Left lung (tissue), 10 donors: ENCODE measurements around the gene STARD7. TPM values are rescaled to one million over a fixed set of nuclear protein-coding genes. Genes with fewer than 3 reads are reported as not detected.

Experiments
- ATAC-seq: fragments of 200-7000 bp; cut with Tn5 transposase; one replicate; pipeline ENCODE4 v1.9.1; 2020; ENCODE audit warnings: moderate library complexity
- DNase-seq, 4 donors: peaks; one replicate each; pipeline ENCODE4 v3.0.0-alpha.2; 2013 to 2020
- H3K27ac ChIP-seq, 2 donors: fragments of 200-600 bp; sonication (generic) in 1 of 2; one replicate each; pipeline versions ENCODE4 v1.5.0 to v1.8.0; 2020 to 2021
- H3K27me3 ChIP-seq, 2 donors: fragments of 200-600 bp; sonication (generic) in 1 of 2; one replicate each; pipeline versions ENCODE4 v1.5.0 to v1.8.0; 2020 to 2021
- H3K36me3 ChIP-seq, 2 donors: fragments of 200-600 bp; sonication (generic) in 1 of 2; one replicate each; pipeline versions ENCODE4 v1.5.0 to v1.8.0; 2020 to 2021
- H3K4me1 ChIP-seq, 2 donors: fragments of 200-600 bp; one replicate each; pipeline ENCODE4 v1.8.0; 2021
- H3K4me3 ChIP-seq, 2 donors: fragments of 200-600 bp; sonication (generic) in 1 of 2; one replicate each; pipeline versions ENCODE4 v1.5.0 to v1.8.0; 2020 to 2021; ENCODE audit warnings: mild to moderate bottlenecking in 1 of 2
- H3K9me3 ChIP-seq, 2 donors: fragments of 200-600 bp; sonication (generic) in 1 of 2; one replicate each; pipeline versions ENCODE4 v1.5.0 to v1.8.0; 2020 to 2021
- intact Hi-C, 2 donors: fragments of 100-400 bp; cut with DNase I; formaldehyde crosslinking; loops; one replicate each; pipeline versions ENCODE4 v1.11.2 to v1.14.2; 2022
- polyA plus RNA-seq, 6 donors: library from polyadenylated mRNA; unstranded; fragments of 120-200 nt; gene quantifications; one replicate each; pipeline ENCODE4 v1.2.1, GENCODE V29; 2013; ENCODE audit not compliant: insufficient read length in 6 of 6
- total RNA-seq, 2 donors: library from RNA; stranded (reverse); fragmentation: NEBNext Ultra II Directional; extraction: Animal tissue kit (Norgen Biotek cat#: 25700); gene quantifications; one replicate each; pipeline ENCODE4 v1.2.1, GENCODE V29; 2021
- TF ChIP-seq, protein P1 (sequence below), 2 donors: fragments of 200-600 bp; sonication (generic) in 1 of 2; IDR thresholded peaks; one replicate each; pipeline versions ENCODE4 v1.5.0 to v1.8.0; 2021; ENCODE audit warnings: antibody characterized with exemption in 2 of 2
- donor health status: DM: no; HTN: yes; CAD: no.
- donor health status: DM: no; HTN: no; CAD: no.

The STARD7 gene
- total and polyA plus RNA-seq, 8 donors: 99.2 to 142 (median 112) TPM

DNA sequence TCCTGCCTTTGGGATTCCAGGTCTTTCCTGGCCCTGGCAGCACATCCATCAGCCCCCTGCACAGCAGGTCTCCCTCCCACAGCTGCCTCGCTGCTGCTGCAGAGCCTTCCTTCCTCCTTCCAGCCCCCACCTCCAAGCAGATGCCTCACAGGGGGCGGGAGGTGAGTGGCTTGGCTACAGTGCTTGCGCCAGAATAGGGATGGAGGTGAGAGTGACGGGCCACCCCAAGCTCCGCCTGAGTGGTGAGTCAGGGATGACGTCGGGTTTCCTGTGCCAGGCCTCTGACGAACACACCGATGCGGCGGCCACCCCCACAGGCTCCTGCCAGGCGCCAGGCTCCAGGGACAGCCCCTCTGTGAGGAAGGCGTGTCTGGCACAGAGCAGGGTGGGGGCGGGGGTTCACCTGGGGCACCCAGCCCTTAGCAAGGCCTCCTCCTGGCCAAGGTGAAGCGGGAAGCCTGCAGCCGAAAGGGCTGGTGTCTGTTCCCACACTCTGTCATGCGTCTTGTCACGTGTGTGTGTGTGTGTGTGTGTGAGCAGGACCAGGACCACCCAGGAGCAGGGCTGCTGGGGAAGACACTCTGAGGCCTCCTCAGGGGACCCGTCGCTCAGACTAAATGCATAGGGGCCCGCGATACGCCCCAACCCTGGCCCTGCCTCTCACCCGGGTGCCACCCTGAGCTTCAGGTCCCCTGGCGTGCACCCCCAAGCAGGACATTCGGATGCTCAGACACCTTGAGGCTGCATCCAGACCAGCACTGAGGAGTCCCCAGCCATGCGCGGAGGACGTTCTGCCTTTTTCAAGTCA lies 60.0 kb downstream of the STARD7 start:
- Histone ChIP-seq H3K9me3 (no peaks in the 10 kb centered on the region), H3K27me3 (peaks cover 0 to 11% of the 10 kb centered on the region in 2 donors), H3K4me1 (peaks cover 7 to 49% of the 10 kb centered on the region in 2 donors), H3K36me3 (no peaks in the 10 kb centered on the region), H3K4me3 (no peak overlapping the region), H3K27ac (peak overlapping the region in 1 of 2 donors; percentile 34)
- DNase-seq (peak; percentile 38 to 92 (median 88)), ATAC-seq (peak; percentile 53)
- TF ChIP-seq, protein P1, sequence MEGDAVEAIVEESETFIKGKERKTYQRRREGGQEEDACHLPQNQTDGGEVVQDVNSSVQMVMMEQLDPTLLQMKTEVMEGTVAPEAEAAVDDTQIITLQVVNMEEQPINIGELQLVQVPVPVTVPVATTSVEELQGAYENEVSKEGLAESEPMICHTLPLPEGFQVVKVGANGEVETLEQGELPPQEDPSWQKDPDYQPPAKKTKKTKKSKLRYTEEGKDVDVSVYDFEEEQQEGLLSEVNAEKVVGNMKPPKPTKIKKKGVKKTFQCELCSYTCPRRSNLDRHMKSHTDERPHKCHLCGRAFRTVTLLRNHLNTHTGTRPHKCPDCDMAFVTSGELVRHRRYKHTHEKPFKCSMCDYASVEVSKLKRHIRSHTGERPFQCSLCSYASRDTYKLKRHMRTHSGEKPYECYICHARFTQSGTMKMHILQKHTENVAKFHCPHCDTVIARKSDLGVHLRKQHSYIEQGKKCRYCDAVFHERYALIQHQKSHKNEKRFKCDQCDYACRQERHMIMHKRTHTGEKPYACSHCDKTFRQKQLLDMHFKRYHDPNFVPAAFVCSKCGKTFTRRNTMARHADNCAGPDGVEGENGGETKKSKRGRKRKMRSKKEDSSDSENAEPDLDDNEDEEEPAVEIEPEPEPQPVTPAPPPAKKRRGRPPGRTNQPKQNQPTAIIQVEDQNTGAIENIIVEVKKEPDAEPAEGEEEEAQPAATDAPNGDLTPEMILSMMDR (IDR thresholded peaks at IDR 0.05): no peak
- intact Hi-C loops: no loop called here

- ATAC-seq (no peak), DNase-seq (peak in 1 of 4 donors; percentile 29)
- H3K4me1 ChIP-seq: peaks cover 7 to 58% of the 10 kb centered on the region in 2 donors
- peak overlapping the region in 1 of 2 donors; percentile 34 for H3K27ac ChIP-seq
- H3K36me3 ChIP-seq: no peaks in the 10 kb centered on the region
- H3K9me3 ChIP-seq: no peaks in the 10 kb centered on the region
- intact Hi-C loops: no loop called here
- no peak overlapping the region for H3K4me3 ChIP-seq
- TF ChIP-seq, protein P1 (IDR thresholded peaks at IDR 0.05): no peak
- H3K27me3 ChIP-seq: peaks cover 0 to 15% of the 10 kb centered on the region in 2 donors
Observed at GRCh38 chr2:96147593-96148201, 60.9 kb downstream of the STARD7 start.

GRCh38 chr2:96146881-96147592 lies 61.6 kb downstream of the STARD7 start:
- H3K9me3 ChIP-seq: no peaks in the 10 kb centered on the region
- peak overlapping the region; percentile 48 to 74 for H3K27ac ChIP-seq
- H3K27me3 ChIP-seq: peaks cover 0 to 15% of the 10 kb centered on the region in 2 donors
- ATAC-seq: no peak
- peak in 2 of 4 donors; percentile 31 to 54 for DNase-seq
- no peaks in the 10 kb centered on the region for H3K36me3 ChIP-seq
- H3K4me3 ChIP-seq: no peak overlapping the region
- intact Hi-C loops: no loop called here
- TF ChIP-seq, protein P1 (IDR thresholded peaks at IDR 0.05): no peak
- peaks cover 7 to 60% of the 10 kb centered on the region in 2 donors for H3K4me1 ChIP-seq

DNA sequence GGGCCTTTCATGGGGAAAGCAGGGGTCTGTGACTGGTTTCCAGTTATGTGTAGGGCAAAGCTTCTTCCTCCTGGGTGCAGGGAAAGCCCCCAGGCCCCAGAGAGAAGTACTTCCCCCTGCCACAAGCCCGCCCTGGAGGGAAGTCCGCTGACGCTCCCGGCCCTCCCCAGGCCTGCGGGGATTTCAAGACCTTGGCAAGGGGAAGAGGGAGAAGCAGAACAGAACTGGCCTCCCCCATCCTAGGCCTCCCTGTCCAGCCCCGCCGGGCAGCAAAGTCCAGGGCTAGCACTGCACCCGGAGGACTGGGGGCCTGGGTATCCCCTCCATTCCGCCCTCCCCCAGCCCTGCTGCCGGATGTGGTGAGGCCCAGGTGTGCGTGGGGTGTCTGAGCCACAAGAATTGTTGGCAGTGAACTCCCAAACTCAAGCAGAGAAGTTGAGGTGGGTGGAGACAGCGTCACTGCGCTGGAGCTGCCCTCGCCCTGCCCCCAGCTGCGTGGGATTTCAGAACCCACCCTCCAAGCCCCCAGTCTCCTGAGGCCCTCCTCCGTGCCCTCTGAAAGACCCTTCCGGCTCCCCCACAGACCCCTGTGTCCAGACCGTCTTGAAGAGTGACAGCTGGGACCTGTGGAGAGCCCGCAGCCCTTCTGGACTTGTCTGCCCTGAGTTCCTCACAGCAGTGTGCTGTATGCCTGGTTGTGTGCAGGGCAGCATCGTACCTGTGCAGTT lies 62.3 kb downstream of the STARD7 start:
- H3K36me3 ChIP-seq: no peaks in the 10 kb centered on the region
- TF ChIP-seq, protein P1 (IDR thresholded peaks at IDR 0.05): no peak
- no peaks in the 10 kb centered on the region for H3K9me3 ChIP-seq
- H3K27me3 ChIP-seq: peaks cover 0 to 15% of the 10 kb centered on the region in 2 donors
- ATAC-seq (peak; percentile 54), DNase-seq (peak in 2 of 4 donors; percentile 87 to 94)
- intact Hi-C loops: no loop called here
- H3K27ac ChIP-seq: peak overlapping the region; percentile 48 to 74
- H3K4me3 ChIP-seq: peak overlapping the region in 1 of 2 donors; percentile 61
- peaks cover 7 to 60% of the 10 kb centered on the region in 2 donors for H3K4me1 ChIP-seq
